ENCODE results near the gene LSS.
"Not testable (repeated sequence)": the region's sequence is repeated elsewhere in the genome, so short reads cannot be mapped to it uniquely, and the experiment has no call there.

Gene LSS

DNA sequence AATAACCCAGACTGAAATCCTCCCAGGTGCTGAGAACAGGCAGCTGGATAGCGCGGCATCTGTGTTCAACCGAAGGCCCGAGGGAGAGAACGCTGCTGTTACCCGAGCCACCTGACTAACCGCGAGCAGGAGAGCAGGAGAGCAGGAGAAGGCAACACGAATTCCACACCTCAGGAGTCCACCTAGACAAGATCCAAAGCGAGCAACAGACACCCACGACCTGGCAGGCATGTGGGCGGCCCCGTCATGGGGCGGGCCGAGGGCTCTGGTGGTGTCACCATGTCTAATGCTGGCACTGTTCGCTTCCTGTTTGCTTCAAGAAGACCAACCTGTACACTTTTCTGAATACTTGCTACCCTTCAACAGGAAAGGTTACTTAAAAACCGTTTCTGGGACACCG, 23.4 kb downstream of the LSS start:
- no peak for DNase-seq (ENCODE audit: low spot score)

DNA sequence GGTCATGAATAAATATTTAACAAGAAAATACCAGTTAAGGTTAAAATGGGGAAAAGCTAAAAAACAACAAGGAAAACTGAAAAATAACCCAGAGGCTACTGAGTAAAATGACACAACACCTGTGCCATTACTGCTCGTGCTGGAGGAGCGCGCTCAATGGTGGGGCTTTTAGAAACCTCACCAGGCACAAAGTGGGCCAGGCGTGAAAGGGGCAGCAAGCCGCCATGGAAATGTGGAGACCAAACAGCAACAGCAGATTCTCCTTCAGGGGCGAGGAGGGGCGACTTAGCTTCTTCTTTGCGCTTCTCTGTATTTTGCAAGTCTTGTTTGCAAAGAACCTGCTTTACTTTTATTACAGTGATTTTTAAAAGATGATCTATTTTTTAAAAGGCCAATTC, 25.4 kb downstream of the LSS start:
- no peak for DNase-seq (ENCODE audit: low spot score)

DNA sequence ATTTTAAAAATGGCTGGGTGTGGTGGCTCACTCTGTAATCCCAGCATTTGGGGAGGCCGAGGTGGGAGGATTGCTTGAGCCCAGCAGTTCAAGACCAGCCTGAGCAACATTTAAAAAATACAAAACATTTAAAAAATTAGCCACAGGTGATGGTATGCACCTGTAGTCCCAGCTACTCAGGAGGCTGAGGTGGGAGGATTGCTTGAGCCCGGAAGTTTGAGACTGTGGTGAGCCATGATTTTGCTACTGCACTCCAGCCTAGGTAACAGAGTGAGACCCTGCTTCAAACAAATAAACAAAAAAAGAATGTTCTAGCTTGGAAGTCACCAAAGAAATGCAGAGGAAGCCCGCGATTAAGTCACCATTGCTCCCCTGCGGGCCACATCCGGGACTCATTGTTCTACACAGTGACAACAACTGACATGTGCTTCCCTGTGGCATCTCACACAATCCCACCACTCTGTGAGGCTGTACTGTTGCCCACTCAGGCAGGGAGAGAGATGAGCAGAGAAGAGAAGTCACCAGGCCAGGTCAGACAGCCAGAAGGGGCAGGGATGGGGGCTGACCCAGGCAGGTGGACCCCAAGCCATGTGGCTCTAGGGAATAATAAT, 25.9 kb downstream of the LSS start:
- no peak for DNase-seq (ENCODE audit: low spot score)

DNA sequence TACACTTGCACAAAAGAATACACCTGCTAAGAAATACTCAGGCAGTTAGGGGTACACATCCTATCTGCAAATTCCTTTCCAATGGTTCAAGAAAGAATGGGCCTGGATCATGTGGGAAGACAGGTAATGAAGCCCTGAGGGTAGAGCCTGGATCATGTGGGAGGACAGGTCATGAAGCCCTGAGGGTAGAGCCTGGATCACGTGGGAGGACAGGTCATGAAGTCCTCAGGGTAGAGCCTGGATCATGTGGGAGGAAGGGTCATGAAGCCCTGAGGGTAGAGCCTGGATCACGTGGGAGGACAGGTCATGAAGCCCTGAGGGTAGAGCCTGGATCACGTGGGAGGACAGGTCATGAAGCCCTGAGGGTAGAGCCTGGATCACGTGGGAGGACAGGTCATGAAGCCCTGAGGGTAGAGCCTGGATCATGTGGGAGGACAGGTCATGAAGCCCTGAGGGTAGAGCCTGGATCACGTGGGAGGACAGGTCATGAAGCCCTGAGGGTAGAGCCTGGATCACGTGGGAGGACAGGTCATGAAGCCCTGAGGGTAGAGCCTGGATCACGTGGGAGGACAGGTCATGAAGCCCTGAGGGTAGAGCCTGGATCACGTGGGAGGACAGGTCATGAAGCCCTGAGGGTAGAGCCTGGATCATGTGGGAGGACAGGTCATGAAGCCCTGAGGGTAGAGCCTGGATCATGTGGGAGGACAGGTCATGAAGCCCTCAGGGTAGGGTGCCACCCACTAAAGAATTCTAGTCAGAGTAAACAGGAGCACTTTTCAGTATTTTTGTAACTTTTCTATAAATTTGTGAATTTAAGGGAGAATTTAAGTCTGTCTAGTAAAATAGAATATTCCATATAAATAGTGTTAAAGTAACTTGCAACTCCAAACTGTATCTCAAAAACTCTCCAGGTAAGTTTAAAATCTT, 27.4 kb downstream of the LSS start:
- DNase-seq (ENCODE audit: low spot score): not testable (repeated sequence)

DNA sequence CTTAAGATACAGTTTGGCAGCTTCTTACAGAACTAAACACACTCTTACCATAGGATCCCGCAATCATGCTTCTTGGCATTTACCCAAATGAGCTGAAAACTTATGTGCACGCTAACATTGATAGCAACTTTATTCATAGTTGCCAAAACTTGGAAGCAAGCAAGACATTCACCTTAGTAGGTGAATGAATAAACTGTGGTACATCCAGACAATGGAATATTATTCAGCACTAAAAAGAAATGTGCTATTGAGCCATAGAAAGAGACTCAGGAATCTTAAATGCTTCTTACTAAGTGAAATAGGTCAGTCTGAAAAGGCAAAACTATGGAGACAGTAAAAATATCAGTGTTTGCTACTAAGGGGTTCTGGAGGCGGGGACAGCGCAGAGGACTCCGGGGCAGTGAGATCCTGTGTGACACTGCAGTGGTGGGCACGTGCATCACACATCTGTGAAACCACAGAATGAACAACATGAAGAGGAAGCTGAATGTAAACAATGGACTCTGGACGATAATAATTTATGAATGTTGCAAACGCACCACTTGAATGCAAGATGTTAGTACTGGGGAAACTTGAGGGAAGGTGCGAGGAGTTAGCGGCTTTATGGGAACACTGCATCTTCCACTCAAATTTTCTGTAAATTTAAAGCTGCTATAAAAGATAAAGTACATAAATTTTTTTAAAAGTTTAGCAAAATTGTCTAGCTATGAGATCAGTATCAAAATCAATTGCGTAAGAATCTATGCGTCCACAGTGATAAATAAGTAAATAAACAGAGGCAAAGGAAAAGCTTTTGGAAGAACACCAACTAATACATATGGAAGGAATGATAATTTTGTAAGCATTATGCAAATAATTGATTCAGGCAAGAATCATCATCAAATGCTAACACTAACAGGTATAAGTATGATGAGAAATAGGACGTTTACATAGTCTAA, 28.9 kb downstream of the LSS start:
- DNase-seq (ENCODE audit: low spot score): no peak

DNA sequence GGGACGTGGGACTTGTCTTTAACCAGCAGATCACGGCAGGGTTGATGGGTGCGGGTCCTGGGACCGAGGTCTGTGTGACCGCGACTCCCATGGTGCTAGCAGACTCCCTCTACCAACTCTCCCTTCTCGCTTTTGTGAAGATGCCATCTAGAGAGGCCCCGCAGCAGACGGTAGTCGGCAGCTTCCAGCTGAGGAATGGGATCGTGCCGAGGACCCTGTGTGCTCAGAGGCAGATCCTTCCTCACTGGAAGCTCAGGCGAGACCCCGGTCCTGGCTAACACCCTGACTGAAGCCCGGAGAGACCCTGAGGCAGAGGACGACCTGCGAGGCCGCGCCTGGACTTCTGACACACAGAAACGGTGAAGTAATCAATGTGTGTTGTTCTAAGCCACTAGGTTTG, 31.8 kb downstream of the LSS start:
- DNase-seq (ENCODE audit: low spot score): no peak

DNA sequence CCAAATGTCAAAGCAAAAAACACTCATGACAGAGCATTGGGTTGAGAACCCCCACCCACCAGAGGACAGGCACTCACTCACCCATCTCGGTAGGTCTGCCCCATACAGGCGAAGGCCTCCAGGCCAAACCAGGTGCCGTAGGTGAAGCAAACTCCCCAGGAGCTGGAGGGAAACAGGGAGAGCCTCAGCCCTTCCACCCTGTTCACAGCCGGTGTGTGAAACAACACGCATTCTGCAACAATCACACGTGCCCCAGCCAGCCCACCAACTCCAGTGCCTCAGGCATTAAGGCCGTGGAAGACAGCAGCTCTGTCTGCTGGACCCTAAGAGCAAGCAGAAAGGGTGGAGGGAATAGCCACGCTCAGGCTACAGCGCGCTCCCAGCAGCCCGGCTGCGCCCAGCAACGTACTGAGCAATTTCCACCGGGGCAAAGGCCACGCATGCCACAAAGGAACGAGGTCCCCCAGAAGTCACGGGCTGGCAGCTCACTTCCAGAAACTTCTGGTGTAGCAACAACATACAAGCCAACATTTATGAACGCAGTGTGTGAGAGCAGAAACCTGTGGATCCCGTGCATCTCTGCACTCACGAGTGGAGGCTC, 32.9 kb downstream of the LSS start:
- no peak for DNase-seq (ENCODE audit: low spot score)

DNA sequence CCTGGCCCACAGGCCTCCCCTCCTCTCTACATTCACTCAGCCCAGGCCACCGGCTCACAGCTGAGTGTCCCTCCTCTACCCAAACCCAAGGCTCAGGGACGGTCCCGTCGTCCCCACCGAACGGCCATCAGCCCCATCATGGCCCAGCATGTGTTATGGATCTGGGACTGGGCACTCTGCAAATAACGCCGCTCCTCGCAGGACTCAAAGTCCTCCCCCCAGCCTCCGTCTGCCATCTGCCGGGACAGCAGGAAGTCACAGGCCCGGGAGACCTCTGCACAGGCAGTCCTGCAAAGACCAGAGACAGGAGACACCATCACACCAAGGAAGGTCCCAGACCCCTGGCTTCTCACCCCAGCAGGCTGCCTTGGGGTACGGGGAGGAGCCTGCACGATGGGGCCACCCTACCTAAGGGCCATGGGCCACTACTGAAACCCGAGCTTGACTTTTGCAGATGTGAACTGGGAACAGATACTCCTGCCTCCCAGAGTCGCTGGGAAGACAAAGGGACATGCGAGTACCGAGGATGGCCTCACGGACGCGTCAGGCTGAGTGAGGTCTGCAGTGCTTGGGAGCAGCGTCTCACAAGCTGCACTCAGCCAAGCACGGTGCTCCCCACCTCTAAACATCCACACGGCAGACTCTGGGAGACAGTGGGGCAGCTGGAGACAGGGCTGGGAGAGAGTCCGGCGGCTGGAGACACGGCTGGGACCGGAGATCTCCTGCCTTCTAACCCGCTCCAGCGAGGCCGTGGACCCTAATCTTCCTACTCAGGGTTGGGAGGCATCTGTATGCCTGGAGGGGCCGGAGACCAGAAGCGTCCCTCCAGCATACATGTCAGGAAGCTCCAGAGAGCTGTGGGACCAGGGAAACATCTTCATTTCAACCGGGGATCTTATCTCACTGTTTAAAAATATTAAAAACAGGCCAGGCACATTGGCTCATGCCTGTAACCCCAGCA, 33.9 kb downstream of the LSS start:
- DNase-seq (ENCODE audit: low spot score): no peak

DNA sequence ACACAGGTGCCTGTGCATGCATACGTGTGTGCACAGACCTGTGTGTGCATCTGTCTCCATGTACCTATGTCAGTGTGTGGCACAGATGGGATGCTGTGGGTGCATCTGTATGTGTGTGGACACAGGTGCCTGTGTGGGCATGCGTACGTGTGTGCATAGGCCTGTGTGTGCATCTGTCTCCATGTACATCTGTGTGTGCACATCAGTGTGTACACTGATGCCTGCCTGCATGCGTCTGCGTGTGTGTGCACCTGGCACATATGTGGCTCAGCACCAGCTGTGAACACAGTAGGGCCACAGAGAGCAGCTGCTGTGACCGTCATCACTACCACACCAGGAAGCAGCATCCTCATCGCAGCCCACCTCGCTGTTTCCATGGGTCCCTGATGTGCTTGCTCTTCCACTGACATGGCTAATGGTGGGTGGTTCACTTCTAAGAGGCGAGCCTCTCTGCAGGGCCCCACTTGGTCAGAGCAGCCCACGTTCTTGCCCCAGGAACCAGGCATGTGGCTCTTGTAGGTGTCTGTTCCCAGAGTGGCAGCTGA, 34.7 kb downstream of the LSS start:
- DNase-seq (ENCODE audit: low spot score): no peak

DNA sequence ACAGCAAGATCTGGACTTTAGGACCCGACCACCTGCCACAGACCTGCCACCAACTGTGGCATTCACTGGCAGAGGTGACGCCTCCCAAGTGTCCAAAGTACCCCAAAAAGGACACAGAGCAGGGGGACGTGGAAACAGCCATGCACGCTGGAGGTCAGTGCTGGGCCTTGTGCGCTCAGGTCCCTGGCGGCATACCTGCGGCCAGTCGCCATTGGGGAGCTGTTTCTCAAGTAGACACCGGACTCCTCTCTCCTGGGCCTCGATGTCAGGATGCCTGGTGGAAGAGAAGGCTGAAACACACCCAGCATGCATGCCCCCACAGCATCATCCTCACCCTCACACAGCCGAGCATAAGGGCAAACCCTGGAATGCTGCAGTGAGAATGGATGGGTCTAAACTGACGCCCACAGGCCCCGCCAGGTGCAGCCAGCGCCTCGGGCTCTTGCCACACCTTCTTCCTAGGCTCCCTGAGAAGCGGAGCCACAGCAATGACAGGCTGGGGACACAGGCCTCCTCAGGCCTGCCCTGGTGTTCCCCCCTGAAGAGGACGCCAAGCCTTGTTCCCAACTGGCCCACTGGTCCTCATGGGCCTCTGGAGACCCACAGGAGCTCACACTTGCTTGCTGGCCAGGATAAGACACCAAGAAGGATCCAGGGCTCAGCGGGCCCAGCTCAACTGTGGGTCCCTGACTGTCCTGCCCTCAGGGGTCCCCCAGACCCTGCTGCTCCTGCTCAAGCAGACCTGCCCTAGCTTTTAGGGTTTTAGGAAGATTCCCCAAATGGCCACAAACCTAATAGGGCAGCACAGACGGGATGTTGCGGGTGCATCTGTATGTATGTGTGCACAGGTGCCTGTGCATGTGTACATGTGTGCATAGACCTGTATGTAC, 36.6 kb downstream of the LSS start:
- no peak for DNase-seq (ENCODE audit: low spot score)

DNA sequence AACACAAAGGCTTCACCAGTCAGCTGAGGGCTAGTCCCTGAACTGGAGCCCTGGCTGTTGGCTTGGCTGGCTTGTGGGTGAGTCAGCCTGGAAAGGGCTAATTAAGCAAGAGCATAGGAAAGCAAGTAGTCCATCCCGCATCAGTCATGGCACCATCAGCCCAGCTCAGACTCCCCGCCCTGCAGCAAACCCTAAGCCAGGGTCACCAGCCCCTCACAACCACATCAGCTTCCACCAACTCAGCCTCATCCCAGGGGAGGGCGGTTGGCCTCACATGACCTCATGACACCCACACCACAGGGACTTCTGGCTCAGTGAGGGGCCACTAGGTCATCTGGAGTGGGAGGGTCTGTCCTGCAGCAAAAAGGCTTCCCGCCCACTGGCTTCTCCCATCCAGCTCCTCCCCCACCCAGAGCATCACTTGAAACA, 37.3 kb downstream of the LSS start:
- DNase-seq (ENCODE audit: low spot score): no peak

DNA sequence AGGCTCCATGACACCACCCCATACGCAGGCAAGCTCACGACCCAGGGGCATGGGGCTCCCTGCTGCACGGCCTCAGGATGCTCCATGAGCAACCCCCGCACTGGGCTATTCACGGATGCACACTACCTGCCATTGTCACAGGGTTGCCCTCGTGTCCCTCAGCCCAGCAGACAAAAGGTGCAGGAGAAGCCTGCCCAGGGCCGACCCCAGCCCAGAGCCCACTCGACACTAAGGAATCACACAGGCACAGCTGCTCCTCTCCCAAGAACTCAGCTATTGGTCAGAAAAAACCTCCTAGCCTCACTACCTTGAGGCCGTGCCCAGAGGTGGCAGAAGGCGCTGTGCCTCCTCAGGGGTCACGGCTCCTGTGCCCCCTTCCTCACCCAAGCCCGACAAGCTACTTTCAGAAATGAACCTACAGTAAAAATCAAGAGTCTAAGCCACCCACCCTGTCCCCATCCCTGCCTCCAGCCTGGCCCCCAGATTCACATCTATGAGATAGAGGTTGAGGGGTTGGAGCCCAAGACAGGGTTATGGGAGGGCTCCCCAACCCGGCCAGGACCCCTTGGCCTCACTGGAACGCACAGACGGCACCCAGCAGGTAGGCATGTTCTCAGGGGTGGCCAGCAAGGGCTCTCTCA, 38.0 kb downstream of the LSS start:
- DNase-seq (ENCODE audit: low spot score): no peak

DNA sequence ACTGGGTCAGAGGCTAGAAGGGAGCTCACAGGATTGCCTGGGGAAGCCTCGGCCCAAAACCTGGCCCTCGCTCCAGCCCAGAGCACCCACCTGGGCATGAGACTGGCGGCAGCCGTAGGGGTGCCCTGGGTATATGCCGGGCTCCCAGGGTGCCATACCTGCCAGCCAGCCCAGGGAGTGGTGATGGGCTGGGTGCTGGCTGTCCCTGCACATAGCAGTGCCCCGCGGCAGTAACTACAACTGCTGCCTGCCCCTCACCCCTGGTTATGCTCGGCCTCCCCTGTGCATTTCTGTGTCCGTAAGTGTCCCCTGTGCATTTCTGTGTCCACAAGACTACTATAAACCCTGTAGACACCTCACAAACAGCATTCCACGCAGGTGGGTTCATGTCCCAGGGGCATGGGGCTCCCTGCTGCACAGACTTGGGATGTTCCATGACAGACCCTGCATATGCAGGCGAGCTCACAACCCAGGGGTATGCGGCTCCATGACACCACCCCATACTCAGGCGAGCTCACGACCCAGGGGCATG, 38.5 kb downstream of the LSS start:
- DNase-seq (ENCODE audit: low spot score): no peak

DNA sequence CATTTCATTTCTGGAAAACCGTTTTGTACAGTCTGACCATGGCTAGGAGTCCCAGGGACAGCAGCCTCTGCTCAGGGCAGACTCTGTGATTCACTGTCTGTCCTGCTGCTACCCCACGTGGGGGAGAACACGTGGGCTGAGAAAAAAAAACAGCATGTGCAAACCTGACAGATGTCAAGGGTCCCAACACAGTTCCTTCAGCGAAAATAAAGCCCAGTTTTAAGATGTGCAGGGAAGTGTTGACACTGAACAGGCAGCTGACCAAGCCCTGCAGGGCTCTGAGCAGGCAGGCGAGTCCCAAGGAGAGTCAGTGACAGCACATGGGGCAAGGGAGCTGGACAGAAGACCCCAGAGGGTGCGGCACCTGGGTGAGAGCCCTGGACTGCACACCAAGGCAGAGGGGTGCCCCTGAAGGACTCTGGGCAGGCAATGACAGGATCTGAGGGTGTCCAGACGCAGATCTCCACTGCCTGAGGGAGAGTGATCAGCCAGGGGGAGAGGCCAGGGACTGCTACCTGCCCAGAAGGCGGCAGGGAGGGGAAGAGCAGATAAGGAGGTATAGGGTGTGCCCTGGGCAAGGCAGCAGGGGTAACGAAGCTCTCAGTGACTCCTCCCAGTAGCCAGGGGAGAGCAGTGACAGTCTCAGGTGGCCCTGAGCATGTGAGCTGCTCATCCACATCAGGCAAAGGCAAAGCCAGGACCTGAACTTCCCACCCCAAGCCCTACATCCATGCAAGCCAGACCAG, 39.2 kb downstream of the LSS start:
- DNase-seq (ENCODE audit: low spot score): no peak

DNA sequence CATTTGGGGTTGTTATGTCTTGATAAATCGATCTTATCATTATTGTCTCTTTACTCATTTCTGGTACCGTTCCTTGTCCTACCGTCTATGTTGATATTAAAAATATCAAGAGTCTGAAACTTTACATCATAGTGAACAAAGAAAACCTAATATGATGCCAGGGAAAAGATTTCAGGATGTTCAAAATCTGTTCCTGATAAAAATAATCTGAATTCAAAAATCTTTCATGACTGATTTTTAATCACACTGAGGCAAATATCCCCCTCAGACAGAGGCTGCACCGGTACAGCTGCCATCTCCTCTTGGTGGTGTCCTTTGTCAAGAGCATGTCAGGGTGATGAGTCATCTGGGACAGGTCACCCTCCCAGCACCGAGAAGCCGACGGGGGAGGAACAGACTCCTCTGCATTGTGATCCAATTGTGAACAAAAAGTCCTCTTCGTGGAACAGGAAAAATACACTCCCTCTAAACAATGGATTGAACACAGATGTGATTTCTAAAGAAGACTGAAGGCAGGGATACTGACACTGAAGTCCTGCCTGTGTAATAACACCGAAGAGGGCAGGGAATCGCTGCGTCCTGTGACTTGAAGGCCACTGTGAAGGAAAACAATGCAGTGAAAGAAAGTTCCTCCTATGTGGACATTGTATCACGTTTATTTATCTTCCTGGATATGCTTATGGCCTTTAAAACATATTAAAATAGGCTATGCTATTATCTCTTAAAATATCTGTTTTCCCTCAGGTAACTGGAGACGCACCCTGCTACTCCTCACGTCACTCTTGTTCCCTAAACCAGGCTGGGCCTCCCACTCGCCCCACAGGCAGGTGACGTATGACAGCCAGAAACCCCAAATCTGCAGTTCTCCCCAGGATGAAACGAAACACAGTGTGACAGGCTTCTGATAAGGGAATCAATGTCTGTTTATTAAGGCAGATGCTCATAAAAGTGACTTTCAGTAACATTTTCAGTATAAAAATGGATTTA, 40.1 kb downstream of the LSS start:
- DNase-seq (ENCODE audit: low spot score): peak; percentile 51

DNA sequence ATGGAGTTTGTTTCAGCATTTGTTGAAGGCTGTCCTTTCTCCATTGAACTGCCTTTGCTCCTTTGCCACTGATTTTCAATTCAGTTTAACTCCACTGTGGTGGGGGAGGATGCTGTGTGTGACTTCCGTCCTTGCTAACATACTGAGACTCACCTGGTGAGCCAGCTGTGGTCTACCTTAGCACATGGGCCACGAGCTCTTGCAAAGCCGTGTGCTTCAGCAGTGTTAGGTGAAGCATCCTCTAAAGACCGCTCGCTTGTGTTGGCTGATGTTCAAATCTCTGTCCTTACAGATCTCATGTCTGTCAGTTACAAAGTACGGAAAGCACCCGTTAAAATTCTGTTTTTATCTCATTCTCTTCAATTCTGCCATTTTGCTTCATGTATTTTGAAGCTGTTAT, 40.8 kb downstream of the LSS start:
- no peak for DNase-seq (ENCODE audit: low spot score)

DNA sequence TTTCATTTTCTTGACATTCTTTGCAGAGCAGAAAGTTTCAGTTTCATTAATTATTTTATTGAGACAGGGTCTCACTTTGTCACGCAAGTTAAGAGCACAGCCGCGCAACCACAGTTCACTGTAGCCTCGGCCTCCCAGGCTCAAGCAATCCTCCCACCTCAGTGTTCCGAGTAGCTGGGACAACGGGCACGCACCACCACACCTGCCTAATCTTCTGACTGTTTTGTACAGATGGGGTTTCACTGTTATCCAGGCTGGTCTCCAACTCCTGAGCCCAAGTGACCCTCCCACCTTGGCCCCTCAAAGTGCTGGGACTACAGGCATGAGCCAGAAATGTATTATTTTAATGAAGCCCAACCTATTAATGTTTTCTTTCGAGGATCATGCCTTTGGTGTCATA, 41.3 kb downstream of the LSS start:
- DNase-seq (ENCODE audit: low spot score): no peak
